Right forelimb (tissue), 1 donor: ENCODE measurements around the gene TUBA3E.
"Not testable (repeated sequence)": the region's sequence is repeated elsewhere in the genome, so short reads cannot be mapped to it uniquely, and the experiment has no call there.

Experiments used
- DNase-seq: peaks from one replicate; pipeline ENCODE4 v3.0.0-alpha.2; 2018

Gene TUBA3E

DNA sequence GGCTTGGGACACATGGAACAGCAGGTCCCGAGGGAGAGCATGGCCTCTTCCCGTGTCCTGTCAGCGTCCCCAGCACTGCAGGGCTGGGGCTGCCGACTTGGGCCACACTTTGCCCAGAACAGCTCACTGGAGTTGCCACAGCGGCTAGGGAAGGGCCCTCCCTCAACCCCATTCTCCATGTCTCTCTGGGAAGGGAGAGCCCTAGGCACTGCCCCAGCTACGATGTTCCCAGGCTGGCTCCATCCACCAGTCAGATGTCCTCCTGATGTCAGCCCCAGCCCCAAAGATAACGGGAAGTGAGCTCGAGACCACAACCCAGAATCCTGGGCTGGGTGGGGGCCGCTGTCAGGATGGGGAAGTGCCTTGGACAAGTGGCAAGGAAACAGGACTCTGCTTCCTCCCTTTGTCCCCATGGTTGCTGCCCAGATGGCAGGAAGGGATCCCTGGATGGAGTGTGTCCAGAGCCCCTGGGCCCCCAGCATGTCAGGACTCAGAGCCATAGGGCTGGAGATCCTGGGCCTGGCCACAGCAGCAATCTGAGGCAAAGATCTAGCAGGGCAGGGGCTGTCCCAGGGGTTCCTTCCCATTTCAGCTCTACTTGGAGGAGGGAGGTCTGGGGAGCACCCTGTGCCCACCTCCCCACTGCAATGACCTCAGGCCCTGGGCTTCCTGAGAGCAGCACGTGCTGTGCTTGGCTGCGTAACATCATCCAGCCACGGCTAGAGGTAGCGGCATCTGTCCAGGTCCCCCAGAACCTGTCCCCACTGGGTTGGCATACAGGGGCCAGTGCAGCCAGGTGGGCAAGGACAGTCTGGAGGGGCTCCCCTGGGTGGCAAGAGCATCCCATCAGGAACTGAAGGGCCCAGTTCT, 55.6 kb downstream of the TUBA3E start:
- DNase-seq = not testable (repeated sequence)
